ENCODE measurements around the gene GALNT8.
"Not testable (repeated sequence)": the region's sequence is repeated elsewhere in the genome, so short reads cannot be mapped to it uniquely, and the experiment has no call there.

GALNT8 gene

GRCh38 chr12:4744709-4745108 lies 24.5 kb downstream of the GALNT8 start:
- DNase-seq (ENCODE audit: low read depth in 3 of 3): no peak

DNA sequence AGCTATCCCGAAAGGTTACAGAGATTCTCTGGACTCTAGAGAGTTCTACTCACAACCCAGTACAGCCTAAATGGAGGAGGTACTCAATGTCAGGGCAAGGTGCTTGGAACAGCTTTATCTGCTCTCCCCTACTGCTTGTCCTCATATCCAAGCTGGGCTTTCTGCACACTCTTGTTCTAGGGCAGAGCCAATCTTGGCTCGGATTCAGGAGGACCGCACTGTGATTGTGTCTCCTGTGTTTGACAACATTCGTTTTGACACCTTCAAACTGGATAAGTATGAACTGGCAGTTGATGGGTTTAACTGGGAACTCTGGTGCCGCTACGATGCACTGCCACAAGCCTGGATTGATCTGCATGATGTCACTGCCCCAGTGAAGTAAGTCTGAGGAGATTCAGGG lies 25.0 kb downstream of the GALNT8 start:
- no peak for DNase-seq (ENCODE audit: low read depth in 3 of 3)

DNA sequence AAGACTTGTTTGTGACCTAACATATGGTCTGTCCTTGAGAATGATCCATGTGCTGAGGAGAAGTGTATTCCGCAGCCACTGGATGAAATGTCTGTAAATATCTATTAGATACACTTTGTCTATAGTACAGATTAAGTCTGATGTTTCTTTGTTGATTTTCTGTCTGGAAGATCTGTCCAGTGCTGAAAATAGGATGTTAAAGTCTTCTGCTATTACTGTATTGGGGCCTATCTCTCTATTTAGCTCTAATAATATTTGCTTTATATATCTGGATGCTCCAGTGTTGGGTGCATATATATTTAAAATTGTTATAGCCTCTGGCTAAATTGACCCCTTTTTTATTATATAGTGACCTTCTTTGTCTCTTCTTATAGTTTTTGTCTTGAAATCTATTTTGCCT lies 31.5 kb downstream of the GALNT8 start:
- not testable (repeated sequence) for DNase-seq (ENCODE audit: low read depth in 3 of 3)

- no peak for DNase-seq (ENCODE audit: low read depth in 3 of 3)
Observed at GRCh38 chr12:4762773-4763172, 42.6 kb downstream of the GALNT8 start.

GRCh38 chr12:4763549-4763948 lies 43.3 kb downstream of the GALNT8 start:
- DNase-seq (ENCODE audit: low read depth in 3 of 3): no peak

DNA sequence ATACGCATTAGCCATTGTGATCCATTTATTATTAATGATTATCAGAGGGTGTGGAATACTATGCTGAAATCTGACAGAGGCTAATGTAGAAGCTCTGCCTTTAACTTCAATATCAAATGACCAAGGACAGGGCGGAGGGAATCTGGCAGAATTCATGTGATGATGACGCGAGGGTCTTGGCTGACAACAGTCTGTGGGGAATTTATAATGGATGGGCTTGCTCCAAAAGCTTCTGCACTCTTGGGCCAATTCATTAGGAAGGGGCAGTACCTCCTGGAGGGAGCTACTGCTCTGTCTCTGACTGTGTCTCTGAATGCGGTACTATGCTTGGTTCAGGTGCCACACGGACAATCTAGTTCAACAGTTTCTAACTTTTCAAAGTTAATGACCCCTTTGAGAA lies 46.2 kb downstream of the GALNT8 start:
- DNase-seq (ENCODE audit: low read depth in 3 of 3): no peak

GRCh38 chr12:4767186-4767585 lies 47.0 kb downstream of the GALNT8 start:
- no peak for DNase-seq (ENCODE audit: low read depth in 3 of 3)

GRCh38 chr12:4768341-4768740 lies 48.1 kb downstream of the GALNT8 start:
- DNase-seq (ENCODE audit: low read depth in 3 of 3): no peak

DNA sequence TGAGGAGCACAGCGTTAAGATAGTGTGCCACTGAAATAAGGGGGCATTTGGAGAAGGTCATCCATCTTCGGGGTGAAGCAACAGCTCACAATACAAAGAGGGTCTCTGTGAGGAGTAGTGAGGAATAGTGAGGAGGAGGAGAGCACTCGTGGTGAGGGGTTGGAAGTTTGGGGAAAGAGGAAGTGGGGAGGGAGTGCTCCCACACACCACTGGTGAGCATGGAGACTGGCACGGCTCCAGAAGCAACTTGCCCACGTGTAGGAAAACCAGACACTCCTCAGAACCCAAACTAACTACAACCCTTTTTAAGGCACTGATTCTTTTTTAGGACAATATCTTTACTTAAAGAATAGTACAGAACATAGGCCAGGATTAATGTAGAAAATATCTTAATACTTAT lies 48.9 kb downstream of the GALNT8 start:
- DNase-seq (ENCODE audit: low read depth in 3 of 3): no peak

DNA sequence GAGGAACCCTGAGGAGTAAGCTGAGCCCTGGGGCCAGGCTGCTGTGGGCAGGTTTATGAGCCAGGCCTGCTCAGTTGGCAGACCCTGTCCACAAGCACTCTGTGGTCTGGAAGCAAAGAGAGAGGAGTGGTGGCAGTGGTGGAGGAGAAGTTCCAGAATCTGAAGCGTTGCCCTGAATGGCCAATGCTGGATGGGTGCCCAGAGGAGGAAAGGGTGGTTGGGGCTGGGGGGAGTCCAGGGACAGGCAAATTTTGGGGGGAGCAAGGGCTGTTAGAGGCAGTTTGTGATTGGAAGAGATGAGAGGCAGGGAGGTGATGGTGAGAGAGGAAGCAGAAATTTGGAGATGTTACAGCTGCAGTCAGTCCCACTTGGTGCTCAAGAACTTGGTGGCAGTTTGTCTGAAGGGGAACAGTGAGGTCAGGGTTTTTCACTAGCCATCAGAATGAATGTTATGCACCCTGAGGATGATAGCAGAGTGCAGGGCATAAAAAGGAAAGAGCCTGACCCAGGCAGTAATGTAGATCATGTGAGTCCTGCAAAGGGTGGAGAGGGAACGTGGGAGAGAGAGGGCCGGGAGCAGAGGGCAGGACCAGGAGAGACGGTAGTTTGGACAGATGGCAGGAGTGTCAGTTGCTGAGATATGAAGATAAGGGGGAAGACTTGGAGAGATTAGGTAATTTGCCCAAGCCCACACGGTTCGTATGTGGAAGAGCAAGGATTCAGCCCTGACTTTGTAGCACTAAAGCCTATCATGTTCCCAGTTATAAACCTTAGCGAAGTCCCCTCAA lies 51.2 kb downstream of the GALNT8 start:
- DNase-seq (ENCODE audit: low read depth in 3 of 3): no peak

DNA sequence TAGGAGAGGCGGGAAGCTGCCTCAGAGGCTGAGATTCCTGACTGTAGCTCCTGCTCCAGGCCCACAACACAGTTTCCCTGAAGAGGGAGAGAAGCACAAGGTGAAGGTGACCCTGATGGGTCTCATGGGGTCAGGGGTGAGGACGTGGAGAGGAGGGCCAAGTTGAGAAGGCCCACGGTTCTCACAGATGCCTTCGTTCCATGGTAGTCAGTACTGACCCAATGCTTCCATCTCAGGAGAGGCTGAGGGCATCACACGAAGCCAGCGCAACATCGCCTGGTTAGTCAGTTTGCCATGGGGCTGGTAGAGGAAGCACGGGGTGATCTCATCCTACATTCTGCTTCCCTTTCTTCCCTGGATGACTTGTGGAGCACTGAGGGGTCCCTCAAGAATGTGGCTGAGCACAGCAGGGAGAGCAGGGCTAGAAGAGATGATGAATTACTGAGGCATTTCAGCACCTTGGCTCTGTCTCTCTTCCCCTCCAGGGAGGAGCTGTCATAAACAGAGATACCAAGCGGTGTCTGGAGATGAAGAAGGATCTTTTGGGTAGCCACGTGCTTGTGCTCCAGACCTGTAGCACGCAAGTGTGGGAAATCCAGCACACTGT lies 51.9 kb downstream of the GALNT8 start:
- no peak for DNase-seq (ENCODE audit: low read depth in 3 of 3)

GRCh38 chr12:4775936-4776335 lies 55.7 kb downstream of the GALNT8 start:
- DNase-seq (ENCODE audit: low read depth in 3 of 3): no peak

GRCh38 chr12:4779749-4780148 lies 59.5 kb downstream of the GALNT8 start:
- no peak for DNase-seq (ENCODE audit: low read depth in 3 of 3)

DNA sequence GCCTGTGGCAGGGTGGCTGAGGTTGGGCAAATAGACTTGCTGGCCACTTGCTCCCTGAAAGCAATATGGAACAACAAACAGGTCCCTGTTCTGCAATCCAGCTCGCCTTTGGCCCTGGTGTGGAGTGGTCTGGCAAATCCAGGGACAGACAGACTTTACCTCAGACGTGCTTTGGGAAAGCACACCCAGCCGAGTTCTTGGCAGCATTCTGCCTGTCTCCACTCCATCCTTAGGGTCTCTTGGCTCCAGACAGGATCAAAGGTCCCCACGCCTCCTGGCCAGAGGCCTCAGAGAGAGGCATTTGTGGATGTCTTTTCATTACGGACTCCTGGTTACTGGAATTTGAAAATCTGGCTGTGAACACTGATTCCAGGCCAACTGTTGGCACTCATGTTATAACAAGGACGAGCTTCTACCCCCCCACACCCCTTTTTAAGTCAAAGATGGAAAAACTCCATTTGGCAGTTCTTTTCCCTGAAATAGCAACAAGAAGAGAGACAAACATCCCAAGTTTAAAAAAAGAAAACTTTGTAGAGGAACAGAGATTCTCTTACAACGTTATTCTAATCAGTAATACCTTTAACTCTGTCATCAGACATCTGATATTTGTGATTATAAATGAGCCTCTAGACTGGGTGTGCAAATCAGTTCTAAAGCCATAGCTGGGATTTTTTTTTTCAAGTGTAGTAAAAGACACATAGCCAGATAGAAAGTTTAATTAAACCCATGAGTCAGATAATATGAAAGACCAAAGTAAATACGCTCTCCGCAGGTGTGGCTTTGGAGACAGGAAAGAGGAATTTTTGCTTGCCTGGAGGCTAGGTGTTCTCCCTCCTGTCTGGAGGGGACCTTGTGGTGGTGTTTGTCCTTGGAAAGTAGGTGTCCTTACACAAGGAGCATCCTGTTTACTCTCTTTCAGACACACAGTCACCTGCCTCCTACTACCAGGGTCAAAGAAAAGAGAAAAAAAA lies 60.7 kb downstream of the GALNT8 start:
- no peak for DNase-seq (ENCODE audit: low read depth in 3 of 3)

- no peak for DNase-seq (ENCODE audit: low read depth in 3 of 3)
Observed at GRCh38 chr12:4784404-4785054, 64.3 kb downstream of the GALNT8 start.

GRCh38 chr12:4786795-4787194 lies 66.6 kb downstream of the GALNT8 start:
- DNase-seq (ENCODE audit: low read depth in 3 of 3): no peak

- DNase-seq (ENCODE audit: low read depth in 3 of 3): no peak
Observed at GRCh38 chr12:4787965-4788364, 67.8 kb downstream of the GALNT8 start.

GRCh38 chr12:4789776-4790175 lies 69.6 kb downstream of the GALNT8 start:
- no peak for DNase-seq (ENCODE audit: low read depth in 3 of 3)

- DNase-seq (ENCODE audit: low read depth in 3 of 3): no peak
Observed at GRCh38 chr12:4791497-4791896, 71.3 kb downstream of the GALNT8 start.

DNA sequence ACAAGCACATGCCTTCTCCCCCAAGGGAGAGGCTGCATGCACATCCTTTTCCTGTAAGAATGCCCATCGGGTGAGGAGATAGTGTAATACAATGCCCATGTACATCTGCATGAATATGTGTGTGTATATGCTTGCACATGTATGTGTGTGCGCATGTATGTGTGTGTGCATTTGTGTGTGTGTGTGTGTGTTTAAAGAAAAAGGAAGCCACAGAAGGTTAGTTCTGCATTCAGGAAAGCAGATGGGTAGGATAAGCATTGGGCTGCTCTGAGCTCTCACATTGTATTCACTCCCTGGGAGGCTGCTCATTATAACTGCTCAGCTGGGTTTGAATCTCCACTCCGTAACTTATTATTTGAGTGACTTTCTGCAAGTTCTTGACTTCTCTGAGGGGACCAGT lies 74.3 kb downstream of the GALNT8 start:
- no peak for DNase-seq (ENCODE audit: low read depth in 3 of 3)

GRCh38 chr12:4796216-4796615 lies 76.0 kb downstream of the GALNT8 start:
- no peak for DNase-seq (ENCODE audit: low read depth in 3 of 3)
